OCI-LY1 (cell line): ENCODE results near the gene DAZL.

ENCODE experiments used
- H2AFZ ChIP-seq: fragments of 200-600 bp; sonication (generic), shearing (Covaris generic); 2 replicates; pipeline ENCODE4 v1.6.0; 2014; ENCODE audit warnings: antibody characterized with exemption, mild to moderate bottlenecking, low read length
- H3F3A ChIP-seq: fragments of 200-600 bp; sonication (generic), shearing (Covaris generic); 2 replicates; pipeline ENCODE4 v1.6.0; 2014; ENCODE audit warnings: mild to moderate bottlenecking, antibody characterized with exemption, low read length, moderate library complexity; ENCODE audit not compliant: insufficient read depth
- H3K27ac ChIP-seq: fragments of 200-600 bp; sonication (generic); 2 replicates; pipeline ENCODE4 v1.5.1; 2014; ENCODE audit warnings: low read length, mixed run types, mild to moderate bottlenecking, low read depth; ENCODE audit not compliant: poor library complexity, severe bottlenecking
- H3K27me3 ChIP-seq: fragments of 200-600 bp; sonication (generic); 2 replicates; pipeline ENCODE4 v1.6.0; 2014; ENCODE audit warnings: antibody characterized with exemption, mild to moderate bottlenecking, low read length, moderate library complexity; ENCODE audit not compliant: insufficient read depth
- H3K36me3 ChIP-seq: fragments of 200-600 bp; sonication (generic); 2 replicates; pipeline ENCODE4 v1.6.1; 2014; ENCODE audit warnings: mild to moderate bottlenecking, antibody characterized with exemption, low read length, moderate library complexity, mixed read lengths; ENCODE audit not compliant: insufficient read depth
- H3K4me1 ChIP-seq: fragments of 200-600 bp; sonication (generic); 2 replicates; pipeline ENCODE4 v1.5.1; 2014; ENCODE audit warnings: mild to moderate bottlenecking, low read length, moderate library complexity; ENCODE audit not compliant: insufficient read depth, severe bottlenecking
- H3K4me2 ChIP-seq: fragments of 200-600 bp; sonication (generic), shearing (Covaris generic); 2 replicates; pipeline ENCODE4 v1.6.1; 2014; ENCODE audit warnings: low read length
- H3K4me3 ChIP-seq: fragments of 200-600 bp; sonication (generic); 2 replicates; pipeline ENCODE4 v1.5.1; 2014; ENCODE audit warnings: low read length, low read depth, mild to moderate bottlenecking, mixed read lengths; ENCODE audit not compliant: poor library complexity, severe bottlenecking
- H3K79me2 ChIP-seq: fragments of 200-600 bp; shearing (Covaris generic); 2 replicates; pipeline ENCODE4 v1.6.1; 2016; ENCODE audit warnings: mixed run types, low read length, mixed read lengths; ENCODE audit not compliant: insufficient read depth
- H3K9ac ChIP-seq: fragments of 200-600 bp; sonication (generic), shearing (Covaris generic); 2 replicates; pipeline ENCODE4 v1.6.1; 2014; ENCODE audit warnings: mild to moderate bottlenecking, low read length, mixed read lengths
- H3K9me2 ChIP-seq: fragments of 200-600 bp; sonication (generic), shearing (Covaris generic); 2 replicates; pipeline ENCODE4 v1.6.1; 2014; ENCODE audit warnings: low read depth, mild to moderate bottlenecking, low read length, mixed read lengths
- H3K9me3 ChIP-seq: fragments of 200-600 bp; shearing (Covaris generic); 2 replicates; pipeline ENCODE4 v1.6.1; 2014; ENCODE audit warnings: low read length, mixed read lengths
- H4K20me1 ChIP-seq: fragments of 200-600 bp; sonication (generic), shearing (Covaris generic); 2 replicates; pipeline ENCODE4 v1.6.0; 2016; ENCODE audit warnings: mild to moderate bottlenecking, low read length; ENCODE audit not compliant: insufficient read depth
- CTCF ChIP-seq: fragments of 200-600 bp; sonication (generic), shearing (Covaris generic); IDR thresholded peaks from 2 replicates; pipeline ENCODE4 v1.5.1; 2017; ENCODE audit warnings: mild to moderate bottlenecking, antibody characterized with exemption, low read length, moderate library complexity, mixed read lengths
- EZH2 ChIP-seq: fragments of 200-600 bp; sonication (generic), shearing (Covaris generic); IDR thresholded peaks from 2 replicates; pipeline ENCODE4 v1.8.0; 2017; ENCODE audit warnings: borderline replicate concordance, mixed run types, mild to moderate bottlenecking, antibody characterized with exemption, low read length, moderate library complexity, mixed read lengths

DAZL gene

GRCh38 chr3:16589867-16590624, 15.2 kb downstream of the DAZL start:
- Histone ChIP-seq H3F3A (no peaks in the 10 kb centered on the region), H3K27me3 (no peaks in the 10 kb centered on the region), H3K4me3 (no peak overlapping the region), H3K9me2 (no peaks in the 10 kb centered on the region), H3K36me3 (no peaks in the 10 kb centered on the region), H3K9me3 (no peaks in the 10 kb centered on the region), H3K4me1 (peaks cover 10% of the 10 kb centered on the region), H3K4me2 (peak overlapping the region; percentile 19; the same call in 1 of the 2 replicates), H2AFZ (no peak overlapping the region), H3K79me2 (no peaks in the 10 kb centered on the region), H3K27ac (peak overlapping the region; percentile 31), H3K9ac (no peak overlapping the region), H4K20me1 (no peaks in the 10 kb centered on the region)
- TF ChIP-seq CTCF (no peak), EZH2 (no peak)

DNA sequence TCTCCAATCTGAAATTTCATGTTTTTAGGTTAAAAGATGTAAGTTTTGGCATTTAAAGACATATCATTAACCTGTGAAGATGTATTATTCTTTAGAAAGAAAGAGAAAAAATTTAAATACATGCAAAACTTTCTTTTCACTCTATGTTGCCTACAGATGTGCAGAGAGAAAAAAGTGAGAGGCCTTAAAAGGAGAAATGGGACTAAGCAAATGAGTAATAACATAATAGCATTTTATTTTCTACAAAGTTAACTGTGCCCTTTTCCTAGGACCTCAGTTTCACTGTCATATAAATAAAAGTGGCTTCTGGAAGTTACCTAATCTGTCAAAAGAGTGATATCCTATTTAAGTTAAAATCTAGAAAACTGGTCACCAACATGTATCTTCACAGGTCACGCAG, 16.1 kb downstream of the DAZL start:
- H3K4me2 ChIP-seq, result no peak overlapping the region
- no peaks in the 10 kb centered on the region for H3K9me2 ChIP-seq
- H3K27ac ChIP-seq, result no peak overlapping the region

GRCh38 chr3:16587681-16588060, 17.6 kb downstream of the DAZL start:
- Histone ChIP-seq H3K36me3 (no peaks in the 10 kb centered on the region), H3F3A (no peaks in the 10 kb centered on the region), H3K4me1 (peaks cover 10% of the 10 kb centered on the region), H3K9me3 (no peaks in the 10 kb centered on the region), H3K4me2 (no peak overlapping the region), H4K20me1 (no peaks in the 10 kb centered on the region), H2AFZ (no peak overlapping the region), H3K4me3 (no peak overlapping the region), H3K27me3 (no peaks in the 10 kb centered on the region), H3K9me2 (no peaks in the 10 kb centered on the region), H3K27ac (no peak overlapping the region), H3K9ac (no peak overlapping the region), H3K79me2 (no peaks in the 10 kb centered on the region)
- no peak for TF ChIP-seq EZH2
- no peak for TF ChIP-seq CTCF

More for the DNA sequence above, 16.1 kb downstream of the DAZL start:
- no peaks in the 10 kb centered on the region for H3F3A ChIP-seq
- H3K9me3 ChIP-seq, result no peaks in the 10 kb centered on the region
- H2AFZ ChIP-seq, result no peak overlapping the region
- H3K79me2 ChIP-seq, result no peaks in the 10 kb centered on the region
- no peaks in the 10 kb centered on the region for H3K36me3 ChIP-seq
- TF ChIP-seq CTCF, result no peak
- no peak for TF ChIP-seq EZH2
- no peaks in the 10 kb centered on the region for H3K27me3 ChIP-seq
- no peak overlapping the region for H3K4me3 ChIP-seq
- H3K9ac ChIP-seq, result no peak overlapping the region
- H4K20me1 ChIP-seq, result no peaks in the 10 kb centered on the region
- peaks cover 10% of the 10 kb centered on the region for H3K4me1 ChIP-seq
